Ovary (tissue), 9 donors: Measurements from ENCODE around the gene SUGCT. TPM values are rescaled to one million over a fixed set of nuclear protein-coding genes. Genes with fewer than 3 reads are reported as not detected.
"Not testable (repeated sequence)": the region's sequence is repeated elsewhere in the genome, so short reads cannot be mapped to it uniquely, and the experiment has no call there.

Source experiments
- DNase-seq, 5 donors: peaks; one replicate each; pipeline ENCODE4 v3.0.0-alpha.2; 2019 to 2020
- H3K27ac ChIP-seq, 2 donors: fragments of 200-600 bp; one replicate each; pipeline versions ENCODE4 v1.5.1 to v1.8.0; 2019 to 2022
- H3K27me3 ChIP-seq: fragments of 200-600 bp; one replicate; pipeline ENCODE4 v1.8.0; 2022
- H3K36me3 ChIP-seq: fragments of 200-600 bp; sonication (generic); one replicate; pipeline ENCODE4 v1.5.1; 2019
- H3K4me1 ChIP-seq: one replicate; pipeline ENCODE4 v1.8.1; 2013; ENCODE audit warnings: mild to moderate bottlenecking, moderate library complexity; ENCODE audit not compliant: insufficient read depth
- H3K4me3 ChIP-seq: fragments of 200-600 bp; sonication (generic); one replicate; pipeline ENCODE4 v1.5.1; 2017
- H3K9me3 ChIP-seq, 2 donors: fragments of 200-600 bp in 1 of 2; sonication (generic) in 1 of 2; one replicate each; pipeline versions ENCODE4 v1.5.1 to v1.8.1; 2013 to 2019; ENCODE audit warnings: mild to moderate bottlenecking in 1 of 2, moderate library complexity in 1 of 2
- CTCF ChIP-seq, 3 donors: fragments of 450-650 bp in 2 of 3; fragments of 200-600 bp in 1 of 3; IDR thresholded peaks; one replicate each; pipeline versions ENCODE4 v1.5.1 to v1.8.0; 2016 to 2022; ENCODE audit warnings: antibody characterized with exemption in 3 of 3, mild to moderate bottlenecking in 1 of 3
- EP300 ChIP-seq: sonication (generic); formaldehyde crosslinking; IDR thresholded peaks from one replicate; pipeline ENCODE4 v1.6.1; 2017; ENCODE audit warnings: antibody characterized with exemption
- POLR2A ChIP-seq: fragments of 450-650 bp; IDR thresholded peaks from one replicate; pipeline ENCODE4 v1.6.1; 2017; ENCODE audit warnings: antibody characterized with exemption, mild to moderate bottlenecking, moderate library complexity
- WGBS, 3 donors: extraction: QIAGEN DNeasy Blood & Tissue Kit in 1 of 3; methylation state at CpG; one replicate each; pipeline versions ENCODE4 v1.1.5 to v1.1.7; 2013 to 2017; 5-methylcytosine and 5-hydroxymethylcytosine counted together
- intact Hi-C, 4 donors: fragments of 100-400 bp; cut with DNase I; formaldehyde crosslinking; loops; one replicate each; pipeline versions ENCODE4 v1.11.0 to v1.15.1; 2022 to 2023
- polyA plus RNA-seq, 2 donors: library from polyadenylated mRNA; stranded (reverse); fragments of 200-250 nt in 1 of 2; fragments of 350-450 nt in 1 of 2; fragmentation: Illumina TruSeq in 1 of 2; extraction: RNeasy Lipid Tissue Mini Kit (QIAGEN cat#74804) in 1 of 2; gene quantifications; one replicate each; pipeline ENCODE4 v1.2.3, GENCODE V29; 2013 to 2014
- total RNA-seq, 7 donors: library from RNA; depleted of rRNA in 2 of 7; stranded (reverse); fragments of >200 nt in 2 of 7; fragmentation: NEBNext Ultra II Directional in 3 of 7; extraction: Animal tissue kit (Norgen Biotek cat#: 25700) in 3 of 7; gene quantifications; one replicate each; pipeline versions ENCODE4 v1.1.0 to v1.2.4, GENCODE V29; 2016 to 2023
- donor health status: DM: no; HTN: no; CAD: no; lungs with moderate emphysema.
- donor health status: DM: no; HTN: no; CAD: no.
- donor health status: Bipolar disorder and iron deficiency.
- donor health status: DM: yes; HTN: yes; CAD: no.
- donor health status: DM: no; HTN: no; CAD: no.
- donor health status: DM: yes; HTN: yes; CAD: no.

SUGCT gene
- total and polyA plus RNA-seq, 9 donors = 3.4 to 9.3 (median 7.8) TPM

- TF ChIP-seq CTCF (IDR thresholded peaks at IDR 0.05) (no peak), POLR2A (no peak), EP300 (no peak)
- intact Hi-C loops = no loop called here
- no peak for DNase-seq
- 14 to 36% (median 15%) methylated on average over 3 of the region's 3 CpGs for WGBS, 3 donors
- Histone ChIP-seq H3K4me1 (peaks cover 7% of the 10 kb centered on the region), H3K27me3 (no peaks in the 10 kb centered on the region), H3K27ac (no peak overlapping the region), H3K4me3 (no peak overlapping the region), H3K9me3 (no peaks in the 10 kb centered on the region), H3K36me3 (no peaks in the 10 kb centered on the region)
These were observed 33.6 kb upstream of the SUGCT start for GRCh38 chr7:40101201-40101600.

DNA sequence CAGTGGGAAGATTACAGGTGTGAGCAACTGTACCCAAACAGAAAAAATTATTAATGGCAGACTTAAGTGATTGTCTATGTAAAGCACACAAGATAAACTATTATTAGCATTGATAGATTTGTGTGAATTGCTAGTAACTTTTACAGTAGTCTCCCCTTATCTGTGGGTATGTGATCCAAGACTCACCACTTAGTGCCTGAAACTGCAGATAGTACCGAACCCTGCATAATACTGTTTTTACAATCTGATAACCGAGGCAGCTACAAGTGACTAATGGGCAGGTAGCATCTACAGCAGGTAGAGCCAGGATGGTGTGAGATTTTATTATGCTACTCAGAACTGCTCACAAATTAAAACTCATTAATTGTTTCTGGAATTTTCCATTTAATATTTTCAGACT lies 31.9 kb upstream of the SUGCT start:
- intact Hi-C loops = no loop called here
- H3K9me3 ChIP-seq = no peaks in the 10 kb centered on the region
- no peaks in the 10 kb centered on the region for H3K36me3 ChIP-seq
- no peaks in the 10 kb centered on the region for H3K27me3 ChIP-seq
- peaks cover 7% of the 10 kb centered on the region for H3K4me1 ChIP-seq
- no peak overlapping the region for H3K4me3 ChIP-seq
- TF ChIP-seq CTCF (IDR thresholded peaks at IDR 0.05) (no peak), POLR2A (no peak), EP300 (no peak)
- H3K27ac ChIP-seq = no peak overlapping the region
- 88 to 94% (median 88%) methylated on average over 2 of the region's 2 CpGs for WGBS, 3 donors
- no peak for DNase-seq

- Histone ChIP-seq H3K4me3 (no peak overlapping the region), H3K4me1 (peaks cover 5% of the 10 kb centered on the region), H3K9me3 (no peaks in the 10 kb centered on the region), H3K27me3 (no peaks in the 10 kb centered on the region), H3K36me3 (no peaks in the 10 kb centered on the region), H3K27ac (no peak overlapping the region)
- DNase-seq = no peak
- TF ChIP-seq CTCF (IDR thresholded peaks at IDR 0.05) = no peak
- no peak for TF ChIP-seq EP300
- no peak for TF ChIP-seq POLR2A
- WGBS, 3 donors = 64 to 88% (median 84%) methylated on average over 4 of the region's 4 CpGs
- intact Hi-C loops = no loop called here
These were observed 28.8 kb upstream of the SUGCT start for GRCh38 chr7:40105879-40106473.

- WGBS, 3 donors = 94 to 97% (median 97%) methylated on average over 2 of the region's 2 CpGs
- intact Hi-C loops = no loop called here
- no peaks in the 10 kb centered on the region for H3K4me1 ChIP-seq
- DNase-seq = no peak
- H3K4me3 ChIP-seq = no peak overlapping the region
- TF ChIP-seq CTCF (IDR thresholded peaks at IDR 0.05) (no peak), POLR2A (no peak), EP300 (no peak)
- no peak overlapping the region for H3K27ac ChIP-seq
- H3K27me3 ChIP-seq = no peaks in the 10 kb centered on the region
- no peaks in the 10 kb centered on the region for H3K9me3 ChIP-seq
- H3K36me3 ChIP-seq = no peaks in the 10 kb centered on the region
These were observed 18.9 kb upstream of the SUGCT start for GRCh38 chr7:40115936-40116335.

DNA sequence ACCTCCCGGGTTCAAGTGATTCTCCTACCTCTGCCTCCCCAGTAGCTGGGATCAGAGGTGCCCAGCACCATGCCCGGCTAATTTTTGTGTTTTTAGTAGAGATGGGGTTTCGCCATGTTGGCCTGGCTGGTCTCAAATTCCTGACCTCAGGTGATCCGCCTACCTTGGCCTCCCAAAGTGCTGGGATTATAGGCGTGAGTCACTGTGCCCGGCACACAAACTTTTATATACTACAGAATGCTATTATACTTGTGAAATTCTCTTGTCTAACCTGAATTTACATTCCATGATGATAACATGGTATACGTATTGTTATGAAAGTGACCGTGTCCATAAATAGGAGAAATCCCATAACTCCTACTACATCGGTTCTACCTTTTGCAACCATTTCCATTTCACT lies 17.6 kb upstream of the SUGCT start:
- H3K9me3 ChIP-seq, H3K27me3 ChIP-seq, DNase-seq, intact Hi-C loops, H3K4me3 ChIP-seq, H3K27ac ChIP-seq, H3K36me3 ChIP-seq, H3K4me1 ChIP-seq: not testable (repeated sequence)
- 93 to 98% (median 96%) methylated on average over 9 of the region's 9 CpGs for WGBS, 3 donors

- H3K27me3 ChIP-seq, H3K9me3 ChIP-seq, DNase-seq, intact Hi-C loops, H3K27ac ChIP-seq, H3K4me1 ChIP-seq, H3K4me3 ChIP-seq, H3K36me3 ChIP-seq: not testable (repeated sequence)
- 84 to 88% (median 86%) methylated on average over 7 of the region's 7 CpGs for WGBS, 3 donors
These were observed 16.6 kb upstream of the SUGCT start for GRCh38 chr7:40118201-40118600.
